Stimulated activated CD4-positive, alpha-beta T cell treated with anti-CD3 and anti-CD28 coated beads, Interleukin-12 subunit alpha, Interleukin-12 subunit beta, amount 100 ng/mL, for 48 hours (primary cell): ENCODE data around the gene PPBP.
"Not testable (repeated sequence)": the region's sequence is repeated elsewhere in the genome, so short reads cannot be mapped to it uniquely, and the experiment has no call there.

ENCODE experiments used
- DNase-seq, 3 donors: peaks; one replicate each; pipeline ENCODE4 v3.0.0-alpha.2; 2020; ENCODE audit warnings: low read depth in 2 of 3, low spot score in 1 of 3

Gene PPBP

DNA sequence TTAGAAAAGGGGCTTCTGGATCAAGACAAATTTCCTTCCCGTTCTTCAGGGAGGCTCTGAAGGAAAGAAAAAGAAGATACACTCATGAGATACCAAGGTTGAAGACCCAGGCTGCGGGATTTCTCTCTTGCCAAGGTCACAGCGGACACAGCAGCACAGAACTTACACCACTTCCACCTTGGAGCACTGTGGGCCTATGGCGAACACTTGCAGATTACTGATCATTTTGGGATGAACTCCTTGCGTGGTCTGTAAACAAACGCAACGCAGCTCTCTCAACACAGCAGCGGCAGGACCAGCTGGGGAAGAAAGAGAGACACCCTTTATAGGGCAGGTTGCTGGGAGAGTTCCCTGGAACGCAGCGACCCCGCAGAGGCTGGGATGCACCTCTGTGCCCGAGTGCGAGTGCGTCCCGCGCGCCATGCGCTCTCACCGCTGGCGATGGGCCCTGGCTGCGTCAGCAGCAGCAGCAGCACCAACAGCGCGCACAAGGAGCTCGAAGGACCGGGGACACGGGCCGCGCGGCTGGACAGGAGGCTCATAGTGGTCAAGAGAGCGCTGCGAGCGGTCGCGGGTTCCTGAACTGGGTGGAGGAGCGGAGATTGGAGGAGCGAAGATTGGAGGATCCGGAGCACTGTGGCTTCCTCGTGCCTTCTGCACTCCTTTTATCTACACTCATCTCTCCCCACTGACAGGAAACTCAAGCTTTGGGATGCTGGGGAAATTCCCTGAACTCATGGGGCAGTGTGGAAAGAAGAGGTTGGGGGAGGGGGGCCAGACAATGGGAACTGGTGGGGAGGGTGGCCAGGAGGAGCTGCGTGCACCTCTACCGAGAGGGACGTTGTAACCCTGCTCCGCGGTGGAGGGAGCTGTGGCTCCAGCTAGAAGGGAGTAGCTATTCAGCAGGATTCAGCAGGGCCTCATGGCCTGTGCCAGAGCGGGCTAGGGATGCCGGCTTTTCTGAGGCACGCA lies 10.3 kb upstream of the PPBP start, which contains the start of gene CXCL5:
CXCL5 (minus strand) TSS at position 638 of the 972 bp plus-strand sequence; CDS start at position 542, 96 bp downstream.
- DNase-seq, result no peak

DNA sequence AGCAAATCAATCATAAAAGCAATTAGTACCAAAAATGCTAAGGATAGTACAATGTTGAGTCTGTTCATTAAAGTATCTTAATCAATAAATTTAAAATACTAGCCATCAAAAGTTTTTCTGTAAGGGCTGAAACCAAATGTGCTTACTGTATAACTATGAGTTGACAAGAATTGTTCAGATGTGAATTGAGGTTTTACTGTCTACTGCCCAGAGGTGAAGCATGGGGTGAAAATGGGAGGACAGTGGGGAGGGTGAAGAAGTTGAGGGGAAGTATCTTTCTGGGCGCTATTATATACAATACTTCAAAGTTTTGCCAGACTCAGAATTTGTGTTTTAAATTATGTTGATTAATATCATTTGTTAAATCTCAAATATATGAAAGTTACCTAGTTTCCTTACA lies 4.1 kb upstream of the PPBP start:
- DNase-seq, result no peak

DNA sequence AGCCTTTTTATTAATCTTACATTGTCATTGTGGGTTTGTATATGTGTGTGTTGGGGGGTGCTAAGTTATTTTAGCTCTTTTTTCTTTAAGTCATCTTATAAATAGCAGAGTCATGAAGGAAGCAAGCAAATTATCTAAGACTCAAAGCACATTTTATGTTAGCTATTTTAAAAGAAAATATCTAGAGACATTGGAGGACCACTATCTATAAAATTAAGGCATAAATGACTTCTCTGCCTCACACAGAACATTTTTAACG lies 3.7 kb upstream of the PPBP start:
- DNase-seq, result no peak

DNA sequence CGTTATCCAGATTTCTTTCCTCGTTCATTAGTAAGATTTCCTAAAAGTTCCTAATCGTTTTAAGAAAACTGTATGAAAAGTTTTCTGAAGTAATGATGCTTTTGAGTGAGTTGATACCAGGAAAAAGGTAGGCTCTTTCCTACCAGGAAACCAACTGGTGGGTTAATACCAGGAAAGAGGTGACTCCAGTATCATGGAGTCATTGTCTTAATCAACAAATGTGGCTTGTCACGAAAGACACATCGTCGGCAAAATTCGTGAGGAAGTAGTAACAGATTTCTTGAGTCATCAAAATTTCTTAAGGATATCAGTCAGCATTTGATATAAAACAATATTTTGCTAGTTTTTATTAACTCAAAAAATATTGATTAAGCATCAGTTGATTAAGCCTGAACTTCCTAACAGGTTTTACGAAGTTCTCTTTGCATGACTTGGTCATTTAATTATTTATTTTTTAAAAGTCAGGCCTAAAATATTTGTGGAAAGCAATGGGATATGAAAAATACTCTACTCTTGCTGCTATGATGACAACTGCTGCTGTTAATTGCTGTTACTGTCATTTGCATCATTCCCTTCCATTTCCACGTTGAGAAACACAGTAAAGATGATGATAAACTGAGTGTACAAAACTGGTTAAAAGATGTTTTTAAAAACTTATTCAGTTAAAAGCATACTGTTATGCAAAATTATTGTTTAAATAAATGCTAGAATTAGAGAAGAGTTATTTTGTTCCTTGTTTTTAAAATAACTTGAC lies 3.2 kb upstream of the PPBP start:
- no peak for DNase-seq

DNA sequence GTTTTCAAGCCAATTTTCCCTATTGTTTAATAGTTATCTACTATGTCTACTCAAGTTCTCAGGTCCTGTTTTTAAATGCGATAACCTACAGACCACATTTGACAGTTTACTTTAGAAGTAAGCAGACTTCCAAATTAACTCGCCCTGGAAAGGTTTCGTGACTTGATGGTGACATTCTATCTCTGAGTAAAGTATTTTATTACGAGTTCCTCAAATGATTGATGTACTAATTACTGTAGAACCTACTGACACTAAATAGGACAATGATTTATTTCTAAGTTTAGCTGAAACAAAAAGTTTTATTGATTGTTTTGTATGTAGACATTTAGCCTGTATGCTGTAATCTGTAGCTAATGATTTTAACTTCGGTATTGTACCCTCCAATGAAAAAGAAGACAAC lies 1.9 kb upstream of the PPBP start:
- DNase-seq, result no peak

DNA sequence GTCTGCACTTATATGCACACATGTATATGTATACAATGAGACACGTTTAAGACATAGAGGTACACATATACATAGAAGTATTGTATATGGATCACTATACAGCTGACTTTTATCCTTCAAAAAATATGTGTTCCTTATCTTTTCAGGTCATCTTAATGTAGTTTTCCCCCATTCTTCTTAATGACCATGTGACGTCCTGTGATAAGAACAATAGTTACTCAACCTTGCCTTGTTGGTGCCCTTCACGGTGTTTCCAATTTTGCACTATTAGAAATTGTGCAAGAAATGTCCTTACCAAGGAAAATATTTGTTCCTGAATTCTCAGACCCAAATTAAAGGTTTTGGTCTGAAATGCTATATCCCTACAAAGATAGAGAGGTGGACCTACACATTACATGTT lies 1.0 kb upstream of the PPBP start:
- no peak for DNase-seq

DNA sequence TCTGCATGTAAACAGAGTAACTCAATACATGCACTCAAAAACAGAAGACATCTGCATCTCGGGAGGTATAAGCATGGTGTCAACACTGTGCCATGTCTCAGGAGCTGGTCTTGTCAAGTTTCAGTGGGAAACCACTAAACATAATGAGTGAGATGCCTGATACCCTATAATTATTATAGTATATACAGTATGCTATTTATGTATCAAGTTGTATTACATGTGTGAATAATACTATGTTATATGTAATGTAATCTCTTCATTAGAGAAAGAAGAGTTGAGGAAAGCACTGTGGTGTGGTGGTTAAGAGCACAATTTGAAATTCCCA lies 2.5 kb downstream of the PPBP start:
- no peak for DNase-seq

DNA sequence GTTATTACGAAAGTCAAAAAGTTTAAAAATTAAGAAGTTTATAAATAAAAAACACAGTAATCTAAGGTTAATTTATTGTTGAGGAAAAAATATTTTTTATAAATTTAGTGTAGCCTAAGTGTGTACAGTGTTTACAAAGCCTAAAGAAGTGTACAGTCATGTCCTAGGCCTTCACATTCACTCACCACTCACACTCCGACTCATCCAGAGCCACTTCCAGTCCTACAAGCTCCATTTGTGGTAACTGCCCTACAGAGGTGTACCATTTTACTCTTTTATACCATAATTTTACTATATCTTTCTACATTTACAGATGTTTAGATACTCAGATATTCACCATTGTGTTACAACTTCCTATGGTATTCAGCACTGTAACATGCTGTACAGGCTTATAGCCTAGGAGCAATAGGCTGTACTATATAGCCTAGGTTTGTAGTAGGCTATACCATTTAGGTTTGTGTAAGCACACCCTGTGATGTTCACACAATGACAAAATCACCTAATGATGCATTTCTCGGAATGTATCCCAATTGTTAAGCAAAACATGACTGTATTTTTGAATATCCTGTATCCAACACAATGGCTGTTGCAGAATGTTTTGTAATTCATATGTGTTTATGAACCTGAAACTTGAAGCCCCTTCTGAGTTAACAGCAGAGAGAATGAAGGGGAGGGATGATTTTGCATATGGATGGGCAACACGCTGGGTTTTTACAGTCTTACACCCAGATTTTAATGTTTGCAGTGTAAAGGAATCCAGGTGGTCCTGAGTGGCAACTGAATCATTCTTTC lies 3.1 kb downstream of the PPBP start:
- no peak for DNase-seq

DNA sequence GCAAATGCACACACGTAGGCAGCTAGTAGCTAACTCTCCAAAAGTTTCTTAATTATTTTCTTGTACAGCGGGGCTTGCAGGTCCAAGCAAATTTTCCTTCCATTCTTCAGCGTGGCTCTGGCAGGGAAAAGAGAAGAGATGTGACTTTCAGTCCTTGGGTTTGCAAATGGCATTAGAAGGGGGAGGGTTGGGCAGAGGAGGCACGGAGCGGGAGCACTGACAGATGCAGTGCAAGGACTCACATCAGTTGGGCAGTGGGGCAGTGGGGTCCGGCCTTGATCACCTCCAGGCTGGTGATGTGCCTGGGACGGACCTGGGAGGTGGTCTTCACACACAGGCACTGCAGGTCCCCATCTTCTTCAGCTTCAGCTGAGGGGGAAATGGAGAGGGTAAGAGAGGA lies 6.8 kb downstream of the PPBP start:
- not testable (repeated sequence) for DNase-seq

DNA sequence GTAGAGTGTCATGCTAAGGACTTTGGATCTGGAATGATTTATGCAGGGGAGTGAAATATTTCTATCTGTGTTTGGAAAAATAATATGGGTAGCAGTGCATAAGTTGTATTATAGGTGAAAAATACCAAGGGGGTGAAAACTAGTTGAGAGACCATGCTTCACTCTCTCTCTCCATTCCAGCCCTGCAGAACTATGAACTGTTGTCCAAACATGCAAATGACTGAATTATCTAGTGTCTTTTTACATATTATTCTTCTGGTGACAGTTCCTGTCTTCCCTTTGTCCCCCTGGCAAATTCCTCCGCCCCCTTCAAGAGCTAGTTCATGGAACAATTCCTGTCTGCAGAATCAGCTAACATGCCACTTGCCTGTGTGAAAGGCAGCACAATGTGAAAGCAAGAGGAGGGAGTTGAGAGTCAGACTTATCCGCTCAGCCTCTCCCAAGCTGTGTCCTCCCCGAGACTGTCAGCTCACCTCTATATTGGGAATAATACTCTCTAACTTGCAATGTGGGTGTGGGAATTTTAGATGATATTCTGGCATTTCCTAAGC lies 8.5 kb downstream of the PPBP start:
- no peak for DNase-seq

DNA sequence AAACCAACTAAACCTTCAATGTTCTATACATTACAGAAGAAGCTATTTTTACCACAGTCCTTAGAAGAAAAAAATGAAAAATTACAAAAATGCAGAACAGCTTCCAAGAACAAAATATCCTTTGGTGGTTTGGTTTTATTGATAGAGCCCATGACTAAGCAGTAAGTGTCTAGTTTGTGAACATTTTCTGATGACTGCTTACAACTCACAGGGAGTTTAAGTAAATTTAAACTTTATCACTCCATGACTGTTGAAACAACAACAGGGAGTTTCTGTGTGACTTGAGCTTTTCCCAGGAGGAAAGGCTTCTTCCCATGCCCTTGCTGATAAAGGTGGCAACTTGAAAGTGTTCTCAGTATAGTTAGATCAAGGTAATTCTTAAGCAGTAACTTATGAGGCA lies 9.1 kb downstream of the PPBP start:
- no peak for DNase-seq

DNA sequence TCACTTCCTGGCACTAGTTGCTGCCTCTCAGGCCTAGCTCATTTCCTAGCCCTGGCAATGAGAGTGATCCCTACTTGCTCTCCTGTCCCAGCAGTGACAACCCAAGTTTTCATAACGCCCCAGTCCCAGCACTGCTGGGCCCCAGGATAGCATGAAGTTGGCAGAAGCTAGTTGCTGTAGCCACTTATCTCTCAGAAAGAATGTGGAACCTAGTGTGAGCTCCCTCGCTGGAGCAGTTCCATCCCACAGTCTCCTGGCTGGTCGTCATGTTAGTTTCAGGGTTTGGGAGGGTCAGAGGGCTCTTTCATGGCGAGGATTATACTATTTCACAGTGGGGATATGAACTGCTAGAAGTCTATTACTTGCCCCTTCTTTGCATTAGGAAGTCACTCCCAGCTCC lies 11.3 kb downstream of the PPBP start:
- DNase-seq, result no peak

DNA sequence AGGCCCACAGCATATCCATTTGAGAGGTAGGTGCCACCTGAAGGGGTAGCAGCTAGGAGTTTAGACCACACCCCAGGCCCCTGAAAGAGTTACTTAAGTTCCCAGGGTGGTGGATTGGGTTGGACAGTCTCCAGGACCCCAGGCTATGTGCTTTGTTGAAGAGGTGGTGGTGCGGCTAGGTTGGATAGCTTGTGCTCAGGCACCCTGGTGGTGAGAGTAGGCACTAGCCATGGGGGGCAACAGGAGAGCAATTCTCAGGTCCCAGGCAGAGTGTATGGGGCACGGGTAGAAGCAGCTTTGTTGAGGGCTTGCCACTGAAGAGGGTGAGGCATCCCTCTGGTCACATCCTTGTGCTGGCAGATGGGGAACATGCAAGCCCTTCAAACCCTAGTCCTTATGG lies 11.8 kb downstream of the PPBP start:
- DNase-seq, result no peak

DNA sequence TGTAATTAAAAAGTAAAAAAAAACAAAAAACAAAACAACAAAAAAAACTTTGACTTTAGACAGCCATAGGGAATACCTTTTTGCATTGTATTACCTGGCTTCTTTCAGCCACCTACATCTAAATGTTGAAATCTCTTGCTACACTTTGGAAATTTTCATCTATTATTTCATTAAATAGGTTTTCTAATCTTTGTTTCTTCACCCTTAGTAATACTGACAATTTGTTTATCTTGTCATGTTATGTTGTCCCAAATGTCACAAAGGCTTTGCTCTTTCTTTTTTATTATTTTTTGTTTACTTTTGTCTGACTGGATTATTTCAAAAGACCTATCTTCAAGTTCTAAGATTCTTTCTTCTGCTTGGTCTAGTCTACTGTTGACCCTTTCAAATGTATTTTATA lies 13.6 kb downstream of the PPBP start:
- no peak for DNase-seq

DNA sequence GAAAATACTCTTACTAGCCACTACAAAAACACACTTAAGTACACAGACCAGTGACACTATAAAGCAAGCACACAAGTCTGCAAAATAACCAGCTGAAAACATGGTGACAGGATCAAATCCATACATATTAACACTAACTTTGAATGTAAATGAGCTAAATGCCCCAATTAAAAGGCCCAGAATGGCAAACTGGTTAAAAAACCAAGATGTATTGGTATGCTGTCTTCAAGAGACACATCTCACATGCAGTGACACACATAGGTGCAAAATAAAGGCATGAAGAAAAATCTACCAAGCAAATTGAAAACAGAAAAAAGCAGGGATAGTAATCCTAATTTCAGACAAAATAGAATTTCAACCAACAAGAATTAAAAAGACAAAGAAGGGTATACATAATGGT lies 17.0 kb downstream of the PPBP start:
- no peak for DNase-seq

DNA sequence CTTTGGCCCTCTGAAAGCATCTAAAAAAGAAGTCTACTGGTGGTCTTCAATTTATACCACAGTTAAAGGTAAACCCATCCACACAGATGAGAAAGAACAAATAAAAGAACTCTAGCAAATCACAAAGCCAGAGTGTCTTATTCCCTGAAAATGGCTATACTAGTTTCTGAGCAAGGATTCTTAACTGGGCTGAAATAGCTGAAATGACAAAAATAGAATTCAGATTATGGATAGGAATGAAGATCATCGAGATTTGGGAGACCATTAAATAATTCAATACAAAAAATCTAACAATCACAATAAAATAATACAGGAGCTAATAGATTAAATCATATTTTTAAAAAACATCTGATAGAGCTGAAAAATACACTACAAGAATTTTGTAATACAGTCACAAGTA lies 18.0 kb downstream of the PPBP start:
- no peak for DNase-seq

DNA sequence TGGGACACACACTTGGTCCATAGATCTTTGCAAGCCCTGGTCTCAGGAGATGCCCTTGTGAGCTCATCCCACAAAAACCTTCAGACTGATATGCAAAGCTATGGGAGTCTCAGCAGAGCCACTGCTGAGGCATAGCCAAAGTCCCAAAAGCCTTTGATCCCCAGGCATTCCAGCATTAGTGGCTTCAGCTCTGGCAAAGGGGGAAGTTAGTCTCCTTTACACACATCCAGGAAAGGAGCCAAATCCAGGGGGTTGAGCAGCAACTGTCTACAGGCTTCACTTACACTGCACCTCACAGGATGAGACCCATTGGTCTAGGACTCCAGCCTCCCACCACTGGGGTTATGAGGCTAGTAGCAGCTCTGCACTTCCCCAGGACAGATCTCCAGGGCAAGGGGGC lies 20.1 kb downstream of the PPBP start:
- DNase-seq, result no peak

DNA sequence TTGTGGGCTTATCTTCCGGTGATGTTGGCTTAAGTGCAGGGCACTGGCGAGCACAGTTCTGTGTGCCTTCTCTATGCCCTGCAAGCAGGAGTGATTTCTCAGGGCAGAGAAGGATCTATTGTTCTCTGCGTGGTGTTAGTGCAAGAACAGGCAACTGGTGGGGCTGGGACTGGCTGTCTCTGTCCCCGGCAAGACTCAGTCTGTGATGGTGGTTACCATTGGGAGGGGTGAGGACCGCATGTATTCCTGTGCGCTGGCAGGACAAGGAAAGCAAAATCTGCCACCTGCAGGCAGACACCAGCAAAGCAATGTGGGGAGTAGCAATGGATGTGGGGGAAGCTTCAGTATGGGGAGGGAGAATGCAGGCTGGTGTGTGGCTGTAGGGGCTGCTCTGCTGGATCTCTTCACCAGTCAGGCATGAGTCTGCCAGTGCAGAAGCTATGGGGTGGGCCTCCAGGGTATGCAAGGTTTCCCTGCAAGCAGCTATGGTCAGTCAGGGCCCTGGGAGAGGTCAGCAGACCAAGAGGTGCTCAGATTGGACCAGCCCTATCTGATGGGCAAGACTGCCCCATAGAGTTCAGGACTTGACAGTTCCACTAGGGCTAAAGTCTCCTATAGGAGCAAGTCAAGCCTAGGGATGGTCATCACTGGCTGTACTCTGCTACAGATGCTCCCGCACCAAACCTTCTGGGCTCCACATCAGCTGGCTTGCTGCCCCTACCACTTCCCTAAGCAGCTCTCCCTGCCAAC lies 23.0 kb downstream of the PPBP start:
- DNase-seq, result no peak

DNA sequence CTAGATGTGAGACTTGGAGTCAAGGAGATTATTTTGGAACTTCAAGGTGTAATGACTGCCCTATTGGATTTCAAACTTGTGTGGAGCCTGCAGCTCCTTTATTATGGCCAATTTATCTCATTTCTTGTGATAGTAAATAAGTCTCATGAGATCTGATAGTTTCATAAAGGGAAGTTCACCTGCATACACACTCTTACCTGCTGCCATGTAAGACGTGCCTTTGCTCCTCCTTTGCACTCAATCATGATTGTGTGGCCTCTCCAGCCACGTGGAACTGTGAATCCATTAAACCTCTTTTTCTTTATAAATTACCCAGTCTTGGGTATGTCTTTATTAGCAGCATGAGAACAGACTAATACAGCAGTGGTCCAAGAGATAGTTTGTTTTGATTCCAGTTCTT lies 25.3 kb downstream of the PPBP start:
- no peak for DNase-seq

DNA sequence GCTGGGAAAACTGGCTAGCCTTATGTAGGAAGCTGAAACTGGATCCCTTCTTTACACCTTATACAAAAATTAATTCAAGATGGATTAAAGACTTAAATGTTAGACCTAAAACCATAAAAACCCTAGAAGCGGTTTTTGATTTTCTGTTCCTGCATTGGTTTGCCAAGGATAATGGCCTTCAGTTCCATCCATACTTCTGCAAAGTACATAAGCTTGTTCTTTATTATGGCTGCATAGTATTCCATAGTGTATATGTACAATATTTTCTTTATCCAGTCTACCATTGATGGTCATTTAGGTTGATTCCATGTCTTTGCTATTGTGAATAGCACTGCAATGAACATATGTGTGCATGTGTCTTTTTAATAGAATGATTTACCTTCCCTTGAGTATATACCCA lies 28.9 kb downstream of the PPBP start:
- DNase-seq, result not testable (repeated sequence)

DNA sequence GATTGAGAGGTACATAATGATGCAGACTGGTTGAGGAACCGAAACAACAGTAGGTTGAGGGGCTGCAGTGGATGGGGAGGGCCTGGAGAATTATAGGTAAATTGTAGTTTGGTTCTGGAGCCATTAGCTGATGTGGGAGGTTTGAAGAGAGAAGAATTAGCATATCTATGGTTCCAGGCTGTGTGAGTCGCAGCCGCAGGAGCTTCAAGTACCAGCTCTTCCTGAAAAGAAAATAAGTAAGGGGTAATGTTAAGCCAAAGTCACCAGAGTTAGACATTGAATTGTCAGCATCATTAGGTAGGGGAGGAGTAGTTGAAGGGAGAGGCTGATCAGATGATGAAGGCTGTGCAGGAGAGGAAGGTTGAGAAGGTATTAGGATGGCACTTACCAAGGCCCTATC lies 35.6 kb downstream of the PPBP start:
- no peak for DNase-seq
